CD4-positive, alpha-beta memory T cell (primary cell): Measurements from ENCODE around the gene RDH8. TPM values are rescaled to one million over a fixed set of nuclear protein-coding genes. Genes with fewer than 3 reads are reported as not detected.

ENCODE experiments used
- CTCF ChIA-PET: fragments of 350-600 bp; sonication (Branson Sonifier 250); formaldehyde crosslinking; loops from one replicate; lab custom pipeline; 2021; ENCODE audit warnings: inconsistent platforms; ENCODE audit not compliant: partially characterized antibody; lab: Charles Lee
- POLR2A ChIA-PET: fragments of 350-600 bp; sonication (Branson Sonifier 250); formaldehyde crosslinking; loops from one replicate; lab custom pipeline; 2021; ENCODE audit not compliant: partially characterized antibody; lab: Charles Lee
- DNase-seq, 5 donors: peaks; one replicate each; pipeline versions ENCODE4 v3.0.0 to v3.0.0-alpha.2; 2020 to 2022; ENCODE audit warnings: mixed read lengths in 1 of 5
- H3K27ac ChIP-seq: one replicate; pipeline ENCODE4 v1.7.0; 2013; ENCODE audit warnings: low read depth, low read length
- H3K27me3 ChIP-seq: 2 replicates; pipeline ENCODE4 v1.7.0; 2013; ENCODE audit warnings: mild to moderate bottlenecking, low read length, moderate library complexity; ENCODE audit not compliant: insufficient read depth
- H3K36me3 ChIP-seq: 2 replicates; pipeline ENCODE4 v1.7.0; 2013; ENCODE audit warnings: mild to moderate bottlenecking, low read length, moderate library complexity; ENCODE audit not compliant: insufficient read depth
- H3K4me1 ChIP-seq: 2 replicates; pipeline ENCODE4 v1.7.0; 2013; ENCODE audit warnings: mild to moderate bottlenecking, low read length, moderate library complexity; ENCODE audit not compliant: insufficient read depth
- H3K4me3 ChIP-seq, 2 donors: one replicate each; pipeline ENCODE4 v1.7.0; 2013; ENCODE audit warnings: low read length in 2 of 2, mild to moderate bottlenecking in 1 of 2
- H3K9me3 ChIP-seq, 2 donors: one replicate each; pipeline ENCODE4 v1.7.0; 2013; ENCODE audit warnings: low read length in 2 of 2, control low read depth in 1 of 2; ENCODE audit not compliant: control insufficient read depth in 1 of 2
- H3K27ac Mint-ChIP-seq, 7 donors: one replicate each; pipeline ENCODE4 v1.8.0; 2020 to 2021; ENCODE audit warnings: mixed read lengths in 7 of 7, mild to moderate bottlenecking in 6 of 7, inconsistent platforms in 3 of 7, moderate library complexity in 3 of 7
- H3K27me3 Mint-ChIP-seq, 2 donors: one replicate each; pipeline ENCODE4 v1.8.0; 2020 to 2021; ENCODE audit warnings: mixed read lengths in 2 of 2
- H3K36me3 Mint-ChIP-seq, 2 donors: one replicate each; pipeline ENCODE4 v1.8.0; 2020 to 2021; ENCODE audit warnings: mixed read lengths in 2 of 2, inconsistent platforms in 1 of 2, mild to moderate bottlenecking in 1 of 2
- H3K4me1 Mint-ChIP-seq, 4 donors: one replicate each; pipeline ENCODE4 v1.8.0; 2020 to 2021; ENCODE audit warnings: mixed read lengths in 4 of 4, mild to moderate bottlenecking in 1 of 4
- H3K4me3 Mint-ChIP-seq, 8 donors: one replicate each; pipeline ENCODE4 v1.8.0; 2020 to 2021; ENCODE audit warnings: mixed read lengths in 8 of 8, mild to moderate bottlenecking in 7 of 8, moderate library complexity in 6 of 8, inconsistent platforms in 3 of 8
- H3K9me3 Mint-ChIP-seq, 8 donors: one replicate each; pipeline ENCODE4 v1.8.0; 2020 to 2021; ENCODE audit warnings: mixed read lengths in 8 of 8, mild to moderate bottlenecking in 5 of 8, inconsistent platforms in 3 of 8, moderate library complexity in 1 of 8
- intact Hi-C: fragments of 100-400 bp; cut with micrococcal nuclease; formaldehyde crosslinking; loops from one replicate; pipeline ENCODE4 v1.15.1; 2023
- microRNA-seq: library from miRNA; unstranded; fragments of <30 nt; microRNA quantifications from one replicate; pipeline ENCODE4 v1.2.0, GENCODE V29; 2021; ENCODE audit warnings: borderline replicate concordance, borderline number of aligned reads, borderline microRNAs expressed, mixed read lengths
- polyA plus RNA-seq, 2 donors: library from polyadenylated mRNA; unstranded; fragments of 300-500 nt; fragmentation: Illumina TruSeq; gene quantifications; one replicate each; pipeline ENCODE4 v1.2.3, GENCODE V29; 2021
- total RNA-seq, 2 experiments: library from RNA; stranded (reverse); gene quantifications; one replicate each; pipeline ENCODE4 v1.2.3, GENCODE V29; 2021

The RDH8 gene
- total and polyA plus RNA-seq, 4 experiments from 2014 or later: not detected

GRCh38 chr19:10052602-10053360 lies 39.5 kb downstream of the RDH8 start:
- Histone ChIP-seq H3K27ac (no peak overlapping the region), H3K36me3 (no peaks in the 10 kb centered on the region), H3K4me1 (no peaks in the 10 kb centered on the region), H3K27me3 (no peaks in the 10 kb centered on the region), H3K9me3 (no peaks in the 10 kb centered on the region), H3K4me3 (no peak overlapping the region)
- no peaks in the 10 kb centered on the region for H3K4me1 Mint-ChIP-seq
- no peak for DNase-seq
- CTCF ChIA-PET: no interaction called here
- no peaks in the 10 kb centered on the region for H3K9me3 Mint-ChIP-seq
- H3K27ac Mint-ChIP-seq: no peak overlapping the region
- intact Hi-C loops: no loop called here
- no peaks in the 10 kb centered on the region for H3K36me3 Mint-ChIP-seq
- no peak overlapping the region for H3K4me3 Mint-ChIP-seq
- H3K27me3 Mint-ChIP-seq: no peaks in the 10 kb centered on the region
- POLR2A ChIA-PET: no interaction called here

- H3K9me3 ChIP-seq: no peaks in the 10 kb centered on the region
- H3K27ac ChIP-seq: no peak overlapping the region
- Mint-ChIP-seq H3K9me3 (peaks cover 0 to 2% (median 0%) of the 10 kb centered on the region in 8 donors), H3K27me3 (peaks cover 16 to 17% of the 10 kb centered on the region in 2 donors), H3K36me3 (no peaks in the 10 kb centered on the region), H3K27ac (no peak overlapping the region), H3K4me1 (no peaks in the 10 kb centered on the region), H3K4me3 (peak overlapping the region in 1 of 8 donors; percentile 41)
- H3K36me3 ChIP-seq: no peaks in the 10 kb centered on the region
- H3K27me3 ChIP-seq: no peaks in the 10 kb centered on the region
- H3K4me3 ChIP-seq: no peak overlapping the region
- intact Hi-C loops: no loop called here
- no peaks in the 10 kb centered on the region for H3K4me1 ChIP-seq
- DNase-seq: no peak
- CTCF ChIA-PET: interaction anchor here (1.0 kb wide), 2 partner anchors 34 to 61 kb away, joined by 3 read pairs; no protein-coding TSS in a partner anchor
- POLR2A ChIA-PET: no interaction called here
These were observed 48.5 kb downstream of the RDH8 start for GRCh38 chr19:10061717-10062310.

- Histone ChIP-seq H3K27me3 (no peaks in the 10 kb centered on the region), H3K4me1 (peaks cover 11% of the 10 kb centered on the region), H3K27ac (no peak overlapping the region), H3K9me3 (no peaks in the 10 kb centered on the region), H3K36me3 (no peaks in the 10 kb centered on the region), H3K4me3 (no peak overlapping the region)
- Mint-ChIP-seq H3K27me3 (peaks cover 7% of the 10 kb centered on the region in 2 donors), H3K9me3 (peaks cover 0 to 3% (median 0%) of the 10 kb centered on the region in 8 donors), H3K4me1 (peaks cover 8 to 10% (median 9%) of the 10 kb centered on the region in 4 donors), H3K4me3 (peak overlapping the region in 2 of 8 donors; percentile 15 to 40), H3K36me3 (no peaks in the 10 kb centered on the region), H3K27ac (peak overlapping the region in 3 of 7 donors; percentile 46 to 79 (median 64))
- POLR2A ChIA-PET: no interaction called here
- intact Hi-C loops: no loop called here
- no peak for DNase-seq
- CTCF ChIA-PET: interaction anchor here (0.7 to 1.6 kb wide), 2 partner anchors 41 to 190 kb away, joined by 4 to 6 read pairs; no protein-coding TSS in a partner anchor
These were observed 54.9 kb downstream of the RDH8 start for GRCh38 chr19:10068205-10068604.

GRCh38 chr19:10069046-10069445 lies 55.8 kb downstream of the RDH8 start:
- ChIA-PET POLR2A (no interaction called here), CTCF (interaction anchor here (1.6 kb wide), 1 partner anchor 41 kb away, joined by 6 read pairs; no protein-coding TSS in a partner anchor)
- H3K27ac Mint-ChIP-seq: no peak overlapping the region
- Histone ChIP-seq H3K4me3 (no peak overlapping the region), H3K9me3 (no peaks in the 10 kb centered on the region), H3K27me3 (no peaks in the 10 kb centered on the region), H3K27ac (no peak overlapping the region), H3K4me1 (peaks cover 11% of the 10 kb centered on the region), H3K36me3 (no peaks in the 10 kb centered on the region)
- no peak overlapping the region for H3K4me3 Mint-ChIP-seq
- H3K4me1 Mint-ChIP-seq: peaks cover 8 to 10% (median 9%) of the 10 kb centered on the region in 4 donors
- DNase-seq: no peak
- peaks cover 4 to 5% of the 10 kb centered on the region in 2 donors for H3K27me3 Mint-ChIP-seq
- H3K9me3 Mint-ChIP-seq: peaks cover 0 to 4% (median 0%) of the 10 kb centered on the region in 8 donors
- no peaks in the 10 kb centered on the region for H3K36me3 Mint-ChIP-seq
- intact Hi-C loops: no loop called here

GRCh38 chr19:10070730-10071446 lies 57.6 kb downstream of the RDH8 start:
- Histone ChIP-seq H3K27ac (no peak overlapping the region), H3K4me3 (no peak overlapping the region), H3K4me1 (peaks cover 11% of the 10 kb centered on the region), H3K27me3 (no peaks in the 10 kb centered on the region), H3K36me3 (no peaks in the 10 kb centered on the region), H3K9me3 (no peaks in the 10 kb centered on the region)
- no peak overlapping the region for H3K27ac Mint-ChIP-seq
- H3K4me1 Mint-ChIP-seq: peaks cover 8 to 10% (median 9%) of the 10 kb centered on the region in 4 donors
- ChIA-PET CTCF (interaction anchor here (0.9 kb wide), 1 partner anchor 14 kb away, joined by 3 read pairs; no protein-coding TSS in a partner anchor), POLR2A (no interaction called here)
- intact Hi-C loops: no loop called here
- H3K36me3 Mint-ChIP-seq: no peaks in the 10 kb centered on the region
- peaks cover 2 to 3% of the 10 kb centered on the region in 2 donors for H3K27me3 Mint-ChIP-seq
- peaks cover 0 to 6% (median 0%) of the 10 kb centered on the region in 8 donors for H3K9me3 Mint-ChIP-seq
- no peak for DNase-seq
- H3K4me3 Mint-ChIP-seq: no peak overlapping the region

Small RNA genes lying within 50 kb of the gene (microRNA-seq; reads per million reads assigned to microRNA genes)
- not detected for gene MIR5589

Other genes starting within 250 kb of the RDH8 start
- gene ZNF846, start 244.7 kb upstream of the RDH8 start, total RNA-seq: 10 to 100 TPM; 16.9 to 19.7 TPM
- 1 to 10 TPM; 4.0 to 5.4 TPM for gene ZNF846, start 244.7 kb upstream of the RDH8 start, polyA plus RNA-seq
- 10 to 100 TPM; 27.8 to 30.7 TPM for gene FBXL12, start 194.4 kb upstream of the RDH8 start, total RNA-seq
- 10 to 100 TPM; 10.8 to 12.4 TPM for gene FBXL12, start 194.4 kb upstream of the RDH8 start, polyA plus RNA-seq
- 100 to 1,000 TPM; 241 to 247 TPM for gene UBL5, start 185.6 kb upstream of the RDH8 start, total RNA-seq
- 100 to 1,000 TPM; 703 to 753 TPM for gene UBL5, start 185.6 kb upstream of the RDH8 start, polyA plus RNA-seq
- 10 to 100 TPM; 72.1 to 76.9 TPM for gene PIN1, start 178.2 kb upstream of the RDH8 start, total RNA-seq
- 100 to 1,000 TPM in 1 of 2 donors, 10 to 100 TPM in 1; 85.1 to 167 TPM for gene PIN1, start 178.2 kb upstream of the RDH8 start, polyA plus RNA-seq
- gene OLFM2, start 77.0 kb upstream of the RDH8 start, total RNA-seq: 10 to 100 TPM; 10.1 to 10.4 TPM
- gene OLFM2, start 77.0 kb upstream of the RDH8 start, polyA plus RNA-seq: 1 to 10 TPM; 5.0 to 8.8 TPM
- gene COL5A3, start 3.0 kb upstream of the RDH8 start, total RNA-seq: 1 to 10 TPM; 3.5 to 4.3 TPM
- gene COL5A3, start 3.0 kb upstream of the RDH8 start, polyA plus RNA-seq: under 1 TPM; 0.07 to 0.45 TPM
- gene SHFL, start 72.8 kb downstream of the RDH8 start, total RNA-seq: 100 to 1,000 TPM; 112 TPM
- 10 to 100 TPM; 25.7 to 58.2 TPM for gene SHFL, start 72.8 kb downstream of the RDH8 start, polyA plus RNA-seq
- gene ANGPTL6, start 89.2 kb downstream of the RDH8 start, total RNA-seq: under 1 TPM; 0.52 to 0.83 TPM
- gene ANGPTL6, start 89.2 kb downstream of the RDH8 start, polyA plus RNA-seq: under 1 TPM; 0.19 to 0.29 TPM
- 100 to 1,000 TPM in 1 of 2 experiments, 10 to 100 TPM in 1; 92.5 to 102 TPM for gene PPAN, start 92.9 kb downstream of the RDH8 start, total RNA-seq
- 10 to 100 TPM; 14.5 to 51.1 TPM for gene PPAN, start 92.9 kb downstream of the RDH8 start, polyA plus RNA-seq
- 10 to 100 TPM; 42.6 to 49.7 TPM for gene P2RY11, start 98.2 kb downstream of the RDH8 start, total RNA-seq
- gene P2RY11, start 98.2 kb downstream of the RDH8 start, polyA plus RNA-seq: 1 to 10 TPM in 1 of 2 donors, under 1 TPM in 1; 0.24 to 4.7 TPM
- gene EIF3G, start 106.4 kb downstream of the RDH8 start, total RNA-seq: 100 to 1,000 TPM; 306 to 315 TPM
- gene EIF3G, start 106.4 kb downstream of the RDH8 start, polyA plus RNA-seq: 100 to 1,000 TPM; 226 to 239 TPM
- gene DNMT1, start 181.5 kb downstream of the RDH8 start, total RNA-seq: 100 to 1,000 TPM; 208 to 250 TPM
- gene DNMT1, start 181.5 kb downstream of the RDH8 start, polyA plus RNA-seq: 100 to 1,000 TPM in 1 of 2 donors, 10 to 100 TPM in 1; 53.5 to 166 TPM
- gene S1PR2, start 217.8 kb downstream of the RDH8 start, total RNA-seq: 1 to 10 TPM; 9.0 to 9.4 TPM
- 1 to 10 TPM; 1.4 to 2.3 TPM for gene S1PR2, start 217.8 kb downstream of the RDH8 start, polyA plus RNA-seq
- gene MRPL4, start 238.7 kb downstream of the RDH8 start, total RNA-seq: 10 to 100 TPM; 42.7 to 44.6 TPM
- 10 to 100 TPM; 28.9 to 37.1 TPM for gene MRPL4, start 238.7 kb downstream of the RDH8 start, polyA plus RNA-seq